Measurements from ENCODE around the gene OLFML2A. TPM values are rescaled to one million over a fixed set of nuclear protein-coding genes. Genes with fewer than 3 reads are reported as not detected.

The OLFML2A gene
- total RNA-seq, 1 donor = 13.7 TPM

GRCh38 chr9:124766326-124766725 lies 10.6 kb upstream of the OLFML2A start:
- H3K4me3 ChIP-seq (ENCODE audit: low read depth, low read length) = no peak overlapping the region
- no peak for DNase-seq (ENCODE audit: low read depth)
- no peak for TF ChIP-seq CTCF (IDR thresholded peaks at IDR 0.05; ENCODE audit: insufficient read depth, low read length)

DNA sequence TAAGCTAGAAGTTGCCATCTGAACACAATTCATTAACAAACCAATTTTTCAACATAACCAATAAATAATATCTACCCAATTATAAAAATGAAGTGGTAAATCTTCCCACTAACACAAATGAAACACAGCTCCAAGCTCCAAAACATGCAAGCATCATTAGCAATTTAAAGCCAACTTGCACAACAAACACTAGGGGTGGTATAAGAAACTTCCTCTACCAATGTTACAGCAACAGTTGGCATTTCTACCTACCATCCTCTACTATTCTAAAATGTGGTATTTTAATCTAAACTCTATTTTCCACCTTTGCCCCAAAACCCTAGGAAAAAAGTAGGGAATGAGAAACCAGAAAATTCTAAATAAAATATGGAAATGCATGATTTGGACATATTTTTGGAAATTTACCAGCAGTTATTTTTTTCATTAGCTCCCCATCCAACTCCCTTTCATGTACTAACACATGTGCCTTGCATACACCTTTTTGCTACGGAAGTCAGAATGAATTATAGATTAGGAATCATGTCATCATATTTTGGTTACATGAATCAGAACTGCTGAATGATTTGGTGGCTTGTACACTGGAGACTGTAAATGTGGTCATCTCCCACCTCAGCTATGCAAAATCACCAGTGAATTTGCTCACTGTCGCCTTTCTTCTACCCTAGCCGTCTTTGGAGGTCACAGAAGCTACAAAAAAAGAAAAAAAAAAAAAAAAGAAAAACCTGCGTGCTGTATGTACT lies 9.9 kb upstream of the OLFML2A start:
- no peak for TF ChIP-seq CTCF (IDR thresholded peaks at IDR 0.05; ENCODE audit: insufficient read depth, low read length)
- DNase-seq (ENCODE audit: low read depth) = no peak
- H3K4me3 ChIP-seq (ENCODE audit: low read depth, low read length) = no peak overlapping the region

DNA sequence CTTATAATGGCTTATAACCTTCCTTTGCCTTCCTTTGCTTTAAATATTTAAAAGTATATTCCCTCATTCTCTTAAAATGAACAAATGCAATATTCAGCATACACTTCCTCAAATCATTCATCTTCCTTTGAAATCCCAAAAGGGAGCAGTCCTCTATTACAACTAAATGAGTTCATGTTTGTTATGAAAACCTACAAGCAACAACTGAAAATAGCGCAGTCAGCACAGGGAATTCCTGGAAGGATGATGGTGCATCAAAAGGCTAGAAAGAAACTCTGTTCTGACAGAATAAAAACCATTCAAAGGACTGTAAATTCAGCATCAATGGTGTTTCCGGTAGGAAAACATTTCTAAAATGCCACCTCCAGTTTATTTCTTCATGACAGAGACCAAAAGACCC lies 9.1 kb upstream of the OLFML2A start:
- H3K4me3 ChIP-seq (ENCODE audit: low read depth, low read length) = no peak overlapping the region
- DNase-seq (ENCODE audit: low read depth) = no peak
- no peak for TF ChIP-seq CTCF (IDR thresholded peaks at IDR 0.05; ENCODE audit: insufficient read depth, low read length)

- no peak overlapping the region for H3K4me3 ChIP-seq (ENCODE audit: low read depth, low read length)
- no peak for TF ChIP-seq CTCF (IDR thresholded peaks at IDR 0.05; ENCODE audit: insufficient read depth, low read length)
- DNase-seq (ENCODE audit: low read depth) = no peak
These were observed 8.6 kb upstream of the OLFML2A start for GRCh38 chr9:124768334-124768733.

- TF ChIP-seq CTCF (IDR thresholded peaks at IDR 0.05; ENCODE audit: insufficient read depth, low read length) = no peak
- no peak overlapping the region for H3K4me3 ChIP-seq (ENCODE audit: low read depth, low read length)
- DNase-seq (ENCODE audit: low read depth) = peak; percentile 41
These were observed 8.0 kb upstream of the OLFML2A start for GRCh38 chr9:124768750-124769548.

DNA sequence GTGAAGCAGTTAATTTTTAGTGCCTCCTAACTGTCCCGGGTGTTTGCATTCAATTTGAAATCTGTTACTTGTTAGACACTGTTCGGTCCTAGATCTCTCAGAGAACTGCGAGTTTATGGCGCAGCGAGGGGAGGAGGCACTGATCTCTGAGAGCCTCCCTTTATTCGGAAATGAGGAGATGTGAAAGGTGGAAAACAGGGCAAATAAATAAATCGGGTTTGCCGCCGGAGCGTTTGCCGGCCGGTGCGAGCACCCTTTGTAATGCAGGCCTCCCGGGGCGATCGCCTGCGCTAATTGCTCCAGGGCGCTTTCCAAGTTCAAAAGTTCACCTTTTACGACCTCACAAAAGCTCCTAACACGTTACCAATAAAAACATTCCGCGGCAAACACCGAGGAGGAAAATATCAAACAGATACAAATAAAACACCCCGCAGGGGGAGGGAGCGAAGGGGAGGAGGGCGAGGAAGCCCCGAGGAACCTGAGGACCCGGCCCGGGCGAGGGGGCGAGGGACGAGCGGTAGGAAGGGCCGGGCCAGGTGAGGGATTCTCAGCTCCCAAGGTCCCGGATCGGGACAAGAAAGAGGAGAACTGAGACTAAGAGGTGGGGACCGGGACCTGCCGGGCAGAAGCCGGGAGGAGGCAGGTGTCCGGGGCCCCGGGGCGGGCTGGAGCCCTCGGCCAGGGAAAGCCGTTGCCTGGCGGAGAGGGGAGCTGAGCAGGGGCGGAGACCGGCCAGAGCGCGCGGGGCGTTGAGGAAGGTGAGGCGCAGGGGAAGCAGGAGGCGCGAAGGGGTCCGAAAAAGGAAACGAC lies 7.2 kb upstream of the OLFML2A start:
- DNase-seq (ENCODE audit: low read depth) = no peak
- TF ChIP-seq CTCF (IDR thresholded peaks at IDR 0.05; ENCODE audit: insufficient read depth, low read length) = no peak
- no peak overlapping the region for H3K4me3 ChIP-seq (ENCODE audit: low read depth, low read length)

Measured in fibroblast of the aortic adventitia (primary cell).